Measurements from ENCODE around the gene RNU1-3.
"Not testable (repeated sequence)": the region's sequence is repeated elsewhere in the genome, so short reads cannot be mapped to it uniquely, and the experiment has no call there.

The RNU1-3 gene

GRCh38 chr1:16632044-16632850 lies 34.5 kb downstream of the RNU1-3 start:
- not testable (repeated sequence) for H3K27ac ChIP-seq (ENCODE audit: low read depth, low read length, poor library complexity, severe bottlenecking); H2AFZ ChIP-seq (ENCODE audit: low read length); H3K9ac ChIP-seq (ENCODE audit: low read length); H3K9me2 ChIP-seq (ENCODE audit: low read depth, low read length); H3K79me2 ChIP-seq (ENCODE audit: insufficient read depth, low read length); H3K4me3 ChIP-seq (ENCODE audit: low read depth, low read length, poor library complexity, severe bottlenecking); H3F3A ChIP-seq (ENCODE audit: insufficient read depth, low read length); H3K4me1 ChIP-seq (ENCODE audit: insufficient read depth, low read length, severe bottlenecking); H3K27me3 ChIP-seq (ENCODE audit: insufficient read depth, low read length); H3K9me3 ChIP-seq (ENCODE audit: low read length); H3K4me2 ChIP-seq (ENCODE audit: low read length); H4K20me1 ChIP-seq (ENCODE audit: insufficient read depth, low read length)
- peaks cover 50% of the 10 kb centered on the region for H3K36me3 ChIP-seq (ENCODE audit: insufficient read depth, low read length)

GRCh38 chr1:16631248-16632043 lies 35.3 kb downstream of the RNU1-3 start:
- no peak overlapping the region for H3K27ac ChIP-seq (ENCODE audit: low read depth, low read length, poor library complexity, severe bottlenecking)
- no peaks in the 10 kb centered on the region for H3K27me3 ChIP-seq (ENCODE audit: insufficient read depth, low read length)
- H3K4me3 ChIP-seq (ENCODE audit: low read depth, low read length, poor library complexity, severe bottlenecking) = no peak overlapping the region
- H3K4me2 ChIP-seq (ENCODE audit: low read length) = no peak overlapping the region
- peaks cover 50% of the 10 kb centered on the region for H3K36me3 ChIP-seq (ENCODE audit: insufficient read depth, low read length)
- no peak overlapping the region for H3K9ac ChIP-seq (ENCODE audit: low read length)
- no peaks in the 10 kb centered on the region for H3K79me2 ChIP-seq (ENCODE audit: insufficient read depth, low read length)
- no peaks in the 10 kb centered on the region for H3K9me2 ChIP-seq (ENCODE audit: low read depth, low read length)
- no peaks in the 10 kb centered on the region for H3K9me3 ChIP-seq (ENCODE audit: low read length)
- H3F3A ChIP-seq (ENCODE audit: insufficient read depth, low read length) = no peaks in the 10 kb centered on the region
- H4K20me1 ChIP-seq (ENCODE audit: insufficient read depth, low read length) = no peaks in the 10 kb centered on the region
- no peak overlapping the region for H2AFZ ChIP-seq (ENCODE audit: low read length)
- TF ChIP-seq CTCF (IDR thresholded peaks at IDR 0.05; ENCODE audit: low read length) (no peak), EZH2 (IDR thresholded peaks at IDR 0.05; ENCODE audit: borderline replicate concordance, low read length) (no peak)
- H3K4me1 ChIP-seq (ENCODE audit: insufficient read depth, low read length, severe bottlenecking) = no peaks in the 10 kb centered on the region

- Histone ChIP-seq H3K36me3 (ENCODE audit: insufficient read depth, low read length) (peaks cover 56% of the 10 kb centered on the region), H2AFZ (ENCODE audit: low read length) (no peak overlapping the region), H3K79me2 (ENCODE audit: insufficient read depth, low read length) (no peaks in the 10 kb centered on the region), H3K4me1 (ENCODE audit: insufficient read depth, low read length, severe bottlenecking) (no peaks in the 10 kb centered on the region), H3K4me3 (ENCODE audit: low read depth, low read length, poor library complexity, severe bottlenecking) (no peak overlapping the region), H4K20me1 (ENCODE audit: insufficient read depth, low read length) (no peaks in the 10 kb centered on the region), H3K9me3 (ENCODE audit: low read length) (no peaks in the 10 kb centered on the region), H3K4me2 (ENCODE audit: low read length) (no peak overlapping the region), H3K27ac (ENCODE audit: low read depth, low read length, poor library complexity, severe bottlenecking) (no peak overlapping the region), H3K27me3 (ENCODE audit: insufficient read depth, low read length) (no peaks in the 10 kb centered on the region), H3K9me2 (ENCODE audit: low read depth, low read length) (no peaks in the 10 kb centered on the region), H3K9ac (ENCODE audit: low read length) (no peak overlapping the region), H3F3A (ENCODE audit: insufficient read depth, low read length) (no peaks in the 10 kb centered on the region)
- TF ChIP-seq EZH2 (IDR thresholded peaks at IDR 0.05; ENCODE audit: borderline replicate concordance, low read length) (no peak), CTCF (IDR thresholded peaks at IDR 0.05; ENCODE audit: low read length) (no peak)
Measured at GRCh38 chr1:16630661-16631247, 36.0 kb downstream of the RNU1-3 start.

GRCh38 chr1:16629916-16630530 lies 36.7 kb downstream of the RNU1-3 start:
- not testable (repeated sequence) for H3K27me3 ChIP-seq (ENCODE audit: insufficient read depth, low read length); H3K9me3 ChIP-seq (ENCODE audit: low read length); H3K4me3 ChIP-seq (ENCODE audit: low read depth, low read length, poor library complexity, severe bottlenecking); H3K9ac ChIP-seq (ENCODE audit: low read length); H4K20me1 ChIP-seq (ENCODE audit: insufficient read depth, low read length); H3K9me2 ChIP-seq (ENCODE audit: low read depth, low read length); H3K27ac ChIP-seq (ENCODE audit: low read depth, low read length, poor library complexity, severe bottlenecking); H2AFZ ChIP-seq (ENCODE audit: low read length); H3F3A ChIP-seq (ENCODE audit: insufficient read depth, low read length); H3K4me1 ChIP-seq (ENCODE audit: insufficient read depth, low read length, severe bottlenecking); H3K79me2 ChIP-seq (ENCODE audit: insufficient read depth, low read length); H3K4me2 ChIP-seq (ENCODE audit: low read length)
- H3K36me3 ChIP-seq (ENCODE audit: insufficient read depth, low read length) = peaks cover 60% of the 10 kb centered on the region

All from OCI-LY1 (cell line).